GM13976 (cell line): ENCODE results near the gene TBC1D1.

Experiments used
- DNase-seq: peaks from one replicate; pipeline ENCODE4 v3.0.0; 2012; ENCODE audit warnings: low spot score
- in situ Hi-C: fragments of 300-500 bp; cut with MboI; formaldehyde crosslinking; loops from one replicate; pipeline ENCODE4 v1.12.0; 2022; ENCODE audit warnings: low sequenced_read_pairs, mixed read lengths, inconsistent platforms; ENCODE audit not compliant: unreplicated experiment
- TF ChIP-seq, protein P1 (sequence below): IDR thresholded peaks from 2 replicates; pipeline ENCODE4 v1.5.1; 2012; ENCODE audit warnings: borderline replicate concordance, mild to moderate bottlenecking; ENCODE audit not compliant: insufficient read depth; ENCODE audit errors: extremely low read depth, missing control alignments, control extremely low read depth

Gene TBC1D1

DNA sequence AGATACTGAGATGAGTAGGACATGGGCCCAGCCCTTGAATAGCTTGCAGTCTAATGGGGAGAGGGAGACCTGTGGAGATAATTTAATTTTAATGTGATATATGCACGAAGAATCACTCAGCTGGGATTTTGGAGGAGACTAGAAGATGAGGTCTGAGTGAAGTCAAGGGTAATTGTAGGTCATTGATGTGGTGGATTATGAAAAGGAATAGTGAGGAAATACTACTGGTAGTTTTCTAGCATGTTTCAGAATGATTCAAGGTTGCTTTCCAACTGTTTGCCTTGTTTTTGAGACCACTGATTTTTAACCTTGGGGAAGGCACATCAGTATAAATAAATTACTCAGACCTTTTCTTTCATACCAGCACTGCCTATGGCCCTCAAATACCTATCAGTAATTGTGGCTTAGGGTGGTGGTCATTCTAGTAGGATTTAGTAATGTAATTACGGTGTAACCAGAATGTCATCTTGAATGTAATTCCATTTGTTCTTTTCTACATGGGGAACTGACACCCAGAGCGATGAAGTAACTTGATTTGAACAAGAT, 94.9 kb downstream of the TBC1D1 start:
- TF ChIP-seq, protein P1, sequence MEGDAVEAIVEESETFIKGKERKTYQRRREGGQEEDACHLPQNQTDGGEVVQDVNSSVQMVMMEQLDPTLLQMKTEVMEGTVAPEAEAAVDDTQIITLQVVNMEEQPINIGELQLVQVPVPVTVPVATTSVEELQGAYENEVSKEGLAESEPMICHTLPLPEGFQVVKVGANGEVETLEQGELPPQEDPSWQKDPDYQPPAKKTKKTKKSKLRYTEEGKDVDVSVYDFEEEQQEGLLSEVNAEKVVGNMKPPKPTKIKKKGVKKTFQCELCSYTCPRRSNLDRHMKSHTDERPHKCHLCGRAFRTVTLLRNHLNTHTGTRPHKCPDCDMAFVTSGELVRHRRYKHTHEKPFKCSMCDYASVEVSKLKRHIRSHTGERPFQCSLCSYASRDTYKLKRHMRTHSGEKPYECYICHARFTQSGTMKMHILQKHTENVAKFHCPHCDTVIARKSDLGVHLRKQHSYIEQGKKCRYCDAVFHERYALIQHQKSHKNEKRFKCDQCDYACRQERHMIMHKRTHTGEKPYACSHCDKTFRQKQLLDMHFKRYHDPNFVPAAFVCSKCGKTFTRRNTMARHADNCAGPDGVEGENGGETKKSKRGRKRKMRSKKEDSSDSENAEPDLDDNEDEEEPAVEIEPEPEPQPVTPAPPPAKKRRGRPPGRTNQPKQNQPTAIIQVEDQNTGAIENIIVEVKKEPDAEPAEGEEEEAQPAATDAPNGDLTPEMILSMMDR: no peak
- DNase-seq: no peak
- in situ Hi-C loops: no loop called here

DNA sequence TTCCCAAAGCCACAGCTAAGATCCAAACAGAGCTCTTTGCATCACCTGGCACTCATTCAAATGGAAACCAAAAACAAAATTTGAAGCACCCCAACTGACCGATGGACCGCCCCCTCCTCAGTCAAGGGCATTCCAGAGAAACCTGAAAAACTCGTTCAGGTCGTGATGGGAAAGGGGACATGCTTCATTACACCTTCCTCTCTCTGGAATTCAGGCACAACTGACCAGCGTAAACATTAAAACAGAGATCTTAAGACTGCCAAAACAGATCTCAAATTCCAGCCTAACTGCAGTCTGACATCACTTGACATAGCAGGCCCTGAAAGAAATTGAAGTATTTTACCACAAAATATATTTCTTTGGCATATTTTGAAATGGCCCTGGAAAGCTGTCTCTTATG, 97.8 kb downstream of the TBC1D1 start:
- TF ChIP-seq, protein P1: no peak

DNA sequence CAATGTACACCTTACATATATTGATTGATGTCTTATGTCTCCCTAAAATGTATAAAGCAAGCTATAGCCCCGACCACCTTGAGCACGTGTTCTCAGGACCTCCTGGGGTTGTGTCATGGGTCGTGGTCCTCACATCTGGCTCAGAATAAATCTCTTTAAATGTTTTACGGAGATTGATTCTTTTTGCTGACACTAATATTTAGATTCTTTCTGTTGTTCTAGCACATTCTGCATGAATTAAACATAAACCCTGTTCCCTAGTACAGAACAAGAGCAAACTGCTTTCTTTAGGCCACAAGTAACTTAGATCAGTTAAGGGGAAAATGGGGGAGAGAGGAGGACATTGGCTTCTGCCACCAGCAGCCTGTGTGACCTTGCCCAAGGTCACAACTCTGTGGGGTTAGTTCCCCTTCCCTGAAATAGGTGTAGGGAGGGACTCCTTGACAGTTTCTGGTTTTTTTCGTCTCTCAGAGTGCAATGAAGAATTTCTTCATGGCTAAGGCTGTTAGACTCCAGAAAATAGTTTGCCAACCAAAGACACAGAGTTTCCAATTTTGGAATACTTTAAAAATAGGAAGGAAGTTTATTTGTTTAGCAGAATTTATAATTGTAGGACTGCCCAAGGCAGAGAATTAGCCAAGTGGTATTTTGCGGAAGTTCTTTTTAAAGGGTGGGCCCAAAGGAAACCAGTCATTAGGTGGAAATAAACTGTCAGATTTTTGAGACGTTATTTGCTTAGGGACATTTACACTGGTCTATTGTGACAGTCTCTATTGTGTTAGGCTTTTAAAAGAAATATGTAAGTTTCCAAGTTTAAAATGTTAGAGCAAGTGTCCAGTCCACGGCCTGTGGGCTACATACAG, 98.7 kb downstream of the TBC1D1 start:
- in situ Hi-C loops: no loop called here
- TF ChIP-seq, protein P1: no peak
- DNase-seq: no peak

More for the DNA sequence above, 97.8 kb downstream of the TBC1D1 start:
- in situ Hi-C loops: no loop called here
- no peak for DNase-seq

DNA sequence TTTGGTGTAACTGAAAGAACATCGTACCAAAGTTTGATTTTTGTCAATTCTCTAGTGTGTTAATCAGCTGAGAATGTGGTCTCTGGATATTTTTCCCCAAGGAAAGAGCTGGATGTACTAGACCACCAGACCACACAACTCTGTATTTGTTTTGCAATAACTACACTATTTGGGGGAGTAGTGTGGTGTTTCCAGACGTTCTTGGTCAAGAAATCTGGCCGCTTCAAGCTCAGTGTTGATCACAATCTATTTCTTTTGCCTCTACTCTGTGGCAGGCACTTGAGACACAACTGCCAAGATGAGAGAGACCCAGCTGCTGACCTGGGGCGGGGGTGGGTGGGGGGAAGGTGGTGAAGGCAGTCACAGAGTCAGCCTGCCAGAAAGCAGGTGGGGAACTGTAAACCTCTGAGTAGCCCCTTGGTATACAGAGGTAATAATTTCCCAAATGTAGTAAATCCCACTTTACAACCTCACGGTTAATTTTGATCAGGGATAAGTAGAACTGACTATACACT, 99.9 kb downstream of the TBC1D1 start:
- in situ Hi-C loops: no loop called here
- DNase-seq: no peak
- TF ChIP-seq, protein P1: no peak

DNA sequence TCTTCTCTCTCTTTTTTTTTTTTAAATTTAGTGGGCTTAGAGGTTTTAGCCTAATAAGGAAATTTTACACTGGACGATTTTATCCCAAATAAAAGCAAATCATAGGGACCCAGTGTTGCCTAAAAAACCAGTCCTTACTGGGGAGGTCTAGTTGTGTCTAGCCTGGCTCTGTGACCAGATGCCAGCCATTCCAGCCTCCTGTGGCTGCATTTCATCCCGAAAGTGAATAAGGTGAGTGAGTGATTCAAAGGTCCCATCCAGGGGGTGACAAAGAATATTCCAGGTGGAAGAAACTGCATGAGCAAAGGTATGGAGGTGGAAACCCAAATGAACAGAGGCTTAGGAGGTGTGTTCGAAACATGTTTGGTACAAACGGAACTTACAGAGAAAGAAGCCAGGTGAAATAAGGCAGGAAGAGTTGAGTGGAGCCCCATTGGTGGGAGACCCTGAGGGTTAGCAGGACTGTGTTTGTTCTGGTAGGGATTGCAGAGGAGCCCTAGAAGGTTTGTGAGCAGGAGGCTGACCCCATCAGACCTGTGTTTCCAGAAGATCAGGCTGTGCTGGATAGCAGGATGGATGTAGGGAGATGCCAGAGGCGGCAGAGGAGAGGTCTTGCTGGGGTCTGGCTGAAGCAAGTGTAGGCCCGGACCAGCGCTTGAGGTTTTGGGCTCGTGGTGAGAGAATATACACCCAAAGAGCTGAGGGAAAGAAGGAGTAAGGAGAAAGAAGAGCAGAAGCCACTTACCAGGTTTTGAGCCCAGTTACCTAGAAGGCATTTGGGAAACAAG, 100.9 kb downstream of the TBC1D1 start:
- in situ Hi-C loops: no loop called here
- TF ChIP-seq, protein P1: no peak
- DNase-seq: no peak

DNA sequence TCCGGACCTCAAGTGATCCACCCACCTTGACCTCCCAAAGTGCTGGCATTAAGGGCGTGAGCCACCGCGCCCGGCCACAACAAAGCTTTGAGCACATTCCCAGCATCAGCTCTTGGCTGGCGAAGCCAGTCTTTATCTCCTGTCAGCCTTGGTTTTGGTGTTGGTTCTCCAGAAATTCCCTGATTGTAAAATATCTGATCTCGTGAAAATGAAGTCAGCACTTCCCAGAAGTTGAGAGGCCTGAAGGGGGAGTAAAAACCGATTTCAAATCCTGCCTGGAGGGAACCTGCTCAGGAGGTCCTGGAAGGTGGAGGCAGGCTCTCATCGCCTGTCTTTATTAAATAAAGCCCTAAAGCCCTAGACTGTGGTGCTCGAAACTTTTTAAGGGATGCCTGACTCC, 102.9 kb downstream of the TBC1D1 start:
- in situ Hi-C loops: no loop called here
- TF ChIP-seq, protein P1: no peak
- no peak for DNase-seq
